UCSD-AML1 (cell line): ENCODE measurements around the gene UBE2V1.
A peak's percentile ranks its signal among the peaks of the same experiment; 100 is the strongest.

Experiments used
- DNase-seq: peaks from one replicate; lab custom pipeline; 2025; ENCODE audit not compliant: unreplicated experiment; lab: John Stamatoyannopoulos, UW

UBE2V1 gene

GRCh38 chr20:50048420-50049166 is 64.4 kb downstream of the UBE2V1 start:
- peak; percentile 24 for DNase-seq

- no peak for DNase-seq
Observed at GRCh38 chr20:50044353-50044960, 68.5 kb downstream of the UBE2V1 start.

GRCh38 chr20:50043573-50044352 is 69.2 kb downstream of the UBE2V1 start:
- peak; percentile 40 for DNase-seq

GRCh38 chr20:50042370-50043313 is 70.3 kb downstream of the UBE2V1 start:
- no peak for DNase-seq

- peak; percentile 37 for DNase-seq
Observed at GRCh38 chr20:50041246-50041873, 71.6 kb downstream of the UBE2V1 start.

- no peak for DNase-seq
Observed at GRCh38 chr20:50040432-50041245, 72.3 kb downstream of the UBE2V1 start.

- no peak for DNase-seq
Observed at GRCh38 chr20:50039706-50040431, 73.1 kb downstream of the UBE2V1 start.

- no peak for DNase-seq
Observed at GRCh38 chr20:50038574-50038991, 74.4 kb downstream of the UBE2V1 start.

- no peak for DNase-seq
Observed at GRCh38 chr20:50038169-50038568, 74.8 kb downstream of the UBE2V1 start.

GRCh38 chr20:50037575-50037974 is 75.4 kb downstream of the UBE2V1 start:
- no peak for DNase-seq

- no peak for DNase-seq
Observed at GRCh38 chr20:50037123-50037522, 75.8 kb downstream of the UBE2V1 start.

- DNase-seq, result no peak
Observed at GRCh38 chr20:50036703-50037102, 76.2 kb downstream of the UBE2V1 start.

GRCh38 chr20:50034567-50035180 is 78.3 kb downstream of the UBE2V1 start:
- DNase-seq, result no peak

- no peak for DNase-seq
Observed at GRCh38 chr20:50032955-50033666, 79.8 kb downstream of the UBE2V1 start.
